ENCODE results near the gene OPTC. TPM values are rescaled to one million over a fixed set of nuclear protein-coding genes. Genes with fewer than 3 reads are reported as not detected.

The OPTC gene
- polyA plus RNA-seq, 1 donor from 2014 or later = not detected

DNA sequence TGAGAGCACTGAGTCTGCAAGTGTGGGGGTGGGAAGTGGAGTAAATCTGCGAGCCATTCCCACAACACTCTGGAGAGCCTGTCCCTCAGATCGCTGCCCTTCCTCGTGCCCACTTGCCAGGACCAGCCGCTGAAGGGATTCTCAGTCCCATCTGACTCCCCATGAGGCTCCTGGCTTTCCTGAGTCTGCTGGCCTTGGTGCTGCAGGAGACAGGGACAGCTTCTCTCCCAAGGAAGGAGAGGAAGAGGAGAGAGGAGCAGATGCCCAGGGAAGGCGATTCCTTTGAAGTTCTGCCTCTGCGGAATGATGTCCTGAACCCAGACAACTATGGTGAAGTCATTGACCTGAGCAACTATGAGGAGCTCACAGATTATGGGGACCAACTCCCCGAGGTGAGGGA is 1.9 kb downstream of the OPTC start:
- no peaks in the 10 kb centered on the region for H3K9me2 ChIP-seq (ENCODE audit: insufficient read depth, low read length)
- no peaks in the 10 kb centered on the region for H4K20me1 ChIP-seq (ENCODE audit: insufficient read depth)
- H3K9ac ChIP-seq (ENCODE audit: low read length) = no peak overlapping the region
- H2AFZ ChIP-seq (ENCODE audit: low read depth, low read length) = no peak overlapping the region
- no peak for TF ChIP-seq RAD21 (conservative IDR thresholded peaks at IDR 0.05)
- TF ChIP-seq EZH2 (IDR thresholded peaks at IDR 0.05; ENCODE audit: borderline replicate concordance, insufficient read depth, low read length, poor library complexity, severe bottlenecking) = no peak
- TF ChIP-seq SMC3 (conservative IDR thresholded peaks at IDR 0.05; ENCODE audit: poor library complexity) = no peak
- TF ChIP-seq, protein P1, sequence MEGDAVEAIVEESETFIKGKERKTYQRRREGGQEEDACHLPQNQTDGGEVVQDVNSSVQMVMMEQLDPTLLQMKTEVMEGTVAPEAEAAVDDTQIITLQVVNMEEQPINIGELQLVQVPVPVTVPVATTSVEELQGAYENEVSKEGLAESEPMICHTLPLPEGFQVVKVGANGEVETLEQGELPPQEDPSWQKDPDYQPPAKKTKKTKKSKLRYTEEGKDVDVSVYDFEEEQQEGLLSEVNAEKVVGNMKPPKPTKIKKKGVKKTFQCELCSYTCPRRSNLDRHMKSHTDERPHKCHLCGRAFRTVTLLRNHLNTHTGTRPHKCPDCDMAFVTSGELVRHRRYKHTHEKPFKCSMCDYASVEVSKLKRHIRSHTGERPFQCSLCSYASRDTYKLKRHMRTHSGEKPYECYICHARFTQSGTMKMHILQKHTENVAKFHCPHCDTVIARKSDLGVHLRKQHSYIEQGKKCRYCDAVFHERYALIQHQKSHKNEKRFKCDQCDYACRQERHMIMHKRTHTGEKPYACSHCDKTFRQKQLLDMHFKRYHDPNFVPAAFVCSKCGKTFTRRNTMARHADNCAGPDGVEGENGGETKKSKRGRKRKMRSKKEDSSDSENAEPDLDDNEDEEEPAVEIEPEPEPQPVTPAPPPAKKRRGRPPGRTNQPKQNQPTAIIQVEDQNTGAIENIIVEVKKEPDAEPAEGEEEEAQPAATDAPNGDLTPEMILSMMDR (IDR thresholded peaks at IDR 0.05; ENCODE audit: poor library complexity, severe bottlenecking) = no peak
- H3K36me3 ChIP-seq (ENCODE audit: insufficient read depth, low read length) = no peaks in the 10 kb centered on the region
- H3K79me2 ChIP-seq (replicated peaks; ENCODE audit: insufficient read depth, low read length) = no peaks in the 10 kb centered on the region
- no peak overlapping the region for H3K4me2 ChIP-seq (ENCODE audit: low read length)
- no peaks in the 10 kb centered on the region for H3F3A ChIP-seq (ENCODE audit: insufficient read depth, low read length, poor library complexity, severe bottlenecking)
- H3K9me3 ChIP-seq (ENCODE audit: low read length) = no peaks in the 10 kb centered on the region
- H3K27ac ChIP-seq (ENCODE audit: low read length) = no peak overlapping the region
- H3K27me3 ChIP-seq (ENCODE audit: insufficient read depth, low read depth, low read length) = no peaks in the 10 kb centered on the region
- no peak overlapping the region for H3K4me3 ChIP-seq (ENCODE audit: low read length)

DNA sequence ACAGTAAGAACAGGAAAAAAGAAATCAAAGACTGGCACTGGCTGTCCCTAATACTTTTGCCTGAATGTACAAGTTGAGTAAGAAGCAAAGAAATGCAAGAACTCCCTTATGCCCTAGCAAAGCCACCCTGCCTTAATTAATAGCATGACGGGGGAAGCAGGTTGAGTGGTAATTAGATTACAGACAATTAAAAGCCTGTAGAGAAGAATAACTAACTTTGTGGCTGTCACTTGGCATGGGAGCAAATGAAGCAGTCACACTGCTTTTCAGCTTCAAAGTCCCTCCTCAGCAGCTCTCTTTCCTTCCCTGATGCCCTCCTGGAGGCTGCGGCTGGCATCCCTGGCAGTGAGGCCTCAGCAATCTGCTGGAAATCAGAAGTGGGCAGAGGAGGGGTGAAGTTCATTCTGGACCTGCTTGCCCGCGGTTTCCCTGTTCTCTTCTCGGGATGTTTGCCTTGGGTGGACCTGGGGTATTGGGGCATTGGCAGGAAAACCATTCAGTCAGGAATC is 3.4 kb downstream of the OPTC start:
- no peak overlapping the region for H3K4me2 ChIP-seq (ENCODE audit: low read length)
- H3K36me3 ChIP-seq (ENCODE audit: insufficient read depth, low read length) = no peaks in the 10 kb centered on the region
- no peak overlapping the region for H3K4me3 ChIP-seq (ENCODE audit: low read length)
- H3F3A ChIP-seq (ENCODE audit: insufficient read depth, low read length, poor library complexity, severe bottlenecking) = no peaks in the 10 kb centered on the region
- no peak overlapping the region for H3K9ac ChIP-seq (ENCODE audit: low read length)
- no peaks in the 10 kb centered on the region for H3K27me3 ChIP-seq (ENCODE audit: insufficient read depth, low read depth, low read length)
- TF ChIP-seq TAF1 (IDR thresholded peaks at IDR 0.05; ENCODE audit: low read depth) (no peak), SMC3 (conservative IDR thresholded peaks at IDR 0.05; ENCODE audit: poor library complexity) (no peak), POLR2AphosphoS5 (IDR thresholded peaks at IDR 0.05) (no peak), RAD21 (conservative IDR thresholded peaks at IDR 0.05) (no peak), EZH2 (IDR thresholded peaks at IDR 0.05; ENCODE audit: borderline replicate concordance, insufficient read depth, low read length, poor library complexity, severe bottlenecking) (no peak), EP300 (conservative IDR thresholded peaks at IDR 0.05; ENCODE audit: poor library complexity, severe bottlenecking) (no peak), MXI1 (conservative IDR thresholded peaks at IDR 0.05; ENCODE audit: poor library complexity, severe bottlenecking) (no peak)
- TF ChIP-seq, protein P1 (IDR thresholded peaks at IDR 0.05; ENCODE audit: poor library complexity, severe bottlenecking) = no peak
- TF ChIP-seq, protein P2, sequence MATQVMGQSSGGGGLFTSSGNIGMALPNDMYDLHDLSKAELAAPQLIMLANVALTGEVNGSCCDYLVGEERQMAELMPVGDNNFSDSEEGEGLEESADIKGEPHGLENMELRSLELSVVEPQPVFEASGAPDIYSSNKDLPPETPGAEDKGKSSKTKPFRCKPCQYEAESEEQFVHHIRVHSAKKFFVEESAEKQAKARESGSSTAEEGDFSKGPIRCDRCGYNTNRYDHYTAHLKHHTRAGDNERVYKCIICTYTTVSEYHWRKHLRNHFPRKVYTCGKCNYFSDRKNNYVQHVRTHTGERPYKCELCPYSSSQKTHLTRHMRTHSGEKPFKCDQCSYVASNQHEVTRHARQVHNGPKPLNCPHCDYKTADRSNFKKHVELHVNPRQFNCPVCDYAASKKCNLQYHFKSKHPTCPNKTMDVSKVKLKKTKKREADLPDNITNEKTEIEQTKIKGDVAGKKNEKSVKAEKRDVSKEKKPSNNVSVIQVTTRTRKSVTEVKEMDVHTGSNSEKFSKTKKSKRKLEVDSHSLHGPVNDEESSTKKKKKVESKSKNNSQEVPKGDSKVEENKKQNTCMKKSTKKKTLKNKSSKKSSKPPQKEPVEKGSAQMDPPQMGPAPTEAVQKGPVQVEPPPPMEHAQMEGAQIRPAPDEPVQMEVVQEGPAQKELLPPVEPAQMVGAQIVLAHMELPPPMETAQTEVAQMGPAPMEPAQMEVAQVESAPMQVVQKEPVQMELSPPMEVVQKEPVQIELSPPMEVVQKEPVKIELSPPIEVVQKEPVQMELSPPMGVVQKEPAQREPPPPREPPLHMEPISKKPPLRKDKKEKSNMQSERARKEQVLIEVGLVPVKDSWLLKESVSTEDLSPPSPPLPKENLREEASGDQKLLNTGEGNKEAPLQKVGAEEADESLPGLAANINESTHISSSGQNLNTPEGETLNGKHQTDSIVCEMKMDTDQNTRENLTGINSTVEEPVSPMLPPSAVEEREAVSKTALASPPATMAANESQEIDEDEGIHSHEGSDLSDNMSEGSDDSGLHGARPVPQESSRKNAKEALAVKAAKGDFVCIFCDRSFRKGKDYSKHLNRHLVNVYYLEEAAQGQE (IDR thresholded peaks at IDR 0.05; ENCODE audit: borderline replicate concordance) = no peak
- no peaks in the 10 kb centered on the region for H3K9me3 ChIP-seq (ENCODE audit: low read length)
- H2AFZ ChIP-seq (ENCODE audit: low read depth, low read length) = no peak overlapping the region
- H3K27ac ChIP-seq (ENCODE audit: low read length) = no peak overlapping the region
- no peaks in the 10 kb centered on the region for H3K9me2 ChIP-seq (ENCODE audit: insufficient read depth, low read length)
- H4K20me1 ChIP-seq (ENCODE audit: insufficient read depth) = no peaks in the 10 kb centered on the region
- no peaks in the 10 kb centered on the region for H3K79me2 ChIP-seq (replicated peaks; ENCODE audit: insufficient read depth, low read length)
